DND-41 (cell line): ENCODE results near the gene TMEM256.

Source experiments
- ATAC-seq: fragments of 200-7000 bp; cut with Tn5 transposase; 3 replicates; pipeline ENCODE4 v1.9.1; 2021; ENCODE audit warnings: low read depth; ENCODE audit not compliant: insufficient read depth
- DNase-seq: peaks from one replicate; pipeline ENCODE4 v3.0.0-alpha.2; 2020
- H2AFZ ChIP-seq: 2 replicates; pipeline ENCODE4 v1.6.0; 2012; ENCODE audit warnings: low read depth, low read length
- H3K27ac ChIP-seq: 2 replicates; pipeline ENCODE4 v1.5.1; 2012; ENCODE audit warnings: low read length, inconsistent platforms
- H3K27me3 ChIP-seq: fragments of 200-600 bp; sonication (generic); 2 replicates; pipeline ENCODE4 v1.6.0; 2012; ENCODE audit warnings: low read length, mild to moderate bottlenecking, inconsistent platforms; ENCODE audit not compliant: insufficient read depth, poor library complexity
- H3K36me3 ChIP-seq: 2 replicates; pipeline ENCODE4 v1.5.1; 2012; ENCODE audit warnings: low read length, inconsistent platforms; ENCODE audit not compliant: insufficient read depth
- H3K4me1 ChIP-seq: 2 replicates; pipeline ENCODE4 v1.5.1; 2012; ENCODE audit warnings: mild to moderate bottlenecking, low read length; ENCODE audit not compliant: insufficient read depth
- H3K4me2 ChIP-seq: 2 replicates; pipeline ENCODE4 v1.6.0; 2012; ENCODE audit warnings: mild to moderate bottlenecking, moderate library complexity, low read length, inconsistent platforms; ENCODE audit not compliant: insufficient read depth
- H3K4me3 ChIP-seq, 2 experiments: fragments of 200-600 bp in 1 of 2; shearing (Covaris generic) in 1 of 2; 2 replicates each; pipeline ENCODE4 v1.5.1; 2012 to 2016; ENCODE audit warnings: inconsistent platforms in 2 of 2, low read length in 2 of 2, mild to moderate bottlenecking in 2 of 2, low read depth in 1 of 2, moderate library complexity in 1 of 2
- H3K79me2 ChIP-seq: 2 replicates; pipeline ENCODE4 v1.6.0; 2012; ENCODE audit warnings: low read length, inconsistent platforms; ENCODE audit not compliant: insufficient read depth
- H3K9ac ChIP-seq: 2 replicates; pipeline ENCODE4 v1.6.0; 2012; ENCODE audit warnings: low read depth, mild to moderate bottlenecking, inconsistent platforms, low read length, moderate library complexity
- H3K9me3 ChIP-seq: 2 replicates; pipeline ENCODE4 v1.5.1; 2012; ENCODE audit warnings: low read length, moderate library complexity, mild to moderate bottlenecking, inconsistent platforms; ENCODE audit not compliant: insufficient read depth, severe bottlenecking
- H4K20me1 ChIP-seq: 2 replicates; pipeline ENCODE4 v1.6.0; 2012; ENCODE audit warnings: low read length; ENCODE audit not compliant: insufficient read depth
- EZH2 ChIP-seq: IDR thresholded peaks from 3 replicates; pipeline ENCODE4 v1.6.1; 2012; ENCODE audit warnings: borderline replicate concordance, low read depth, mild to moderate bottlenecking, moderate library complexity, low read length, inconsistent platforms; ENCODE audit not compliant: severe bottlenecking
- TF ChIP-seq, protein P1 (sequence below): IDR thresholded peaks from 2 replicates; pipeline ENCODE4 v1.5.1; 2012; ENCODE audit warnings: borderline replicate concordance, low read length, moderate library complexity, mild to moderate bottlenecking; ENCODE audit not compliant: poor library complexity, severe bottlenecking; ENCODE audit errors: extremely low read depth

The TMEM256 gene

DNA sequence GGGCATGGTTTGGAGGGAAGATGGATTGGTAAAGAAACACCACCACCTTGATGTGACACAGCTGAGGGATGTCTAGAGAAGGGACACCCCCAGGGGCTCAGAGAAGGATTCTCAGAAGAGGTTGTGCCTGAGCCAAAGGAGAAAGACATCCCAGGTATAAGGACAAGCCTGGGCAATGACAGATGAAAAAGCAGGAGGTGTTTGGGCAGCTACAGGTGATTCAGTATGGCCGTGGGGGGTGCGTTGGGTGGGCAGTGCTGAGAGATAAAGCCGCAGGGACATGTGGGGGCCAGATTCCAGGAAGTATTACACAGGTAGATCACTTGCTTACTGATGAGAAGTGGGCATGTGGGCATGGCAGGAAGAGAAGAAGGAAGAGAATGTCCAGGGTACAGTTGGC lies 42.0 kb downstream of the TMEM256 start:
- no peak for DNase-seq
- no peak for ATAC-seq
- Histone ChIP-seq H3K4me3 (no peak overlapping the region), H3K9me3 (no peaks in the 10 kb centered on the region), H3K27ac (no peak overlapping the region), H3K4me2 (no peak overlapping the region), H3K79me2 (no peaks in the 10 kb centered on the region), H3K4me1 (no peaks in the 10 kb centered on the region), H3K36me3 (no peaks in the 10 kb centered on the region), H2AFZ (no peak overlapping the region), H3K27me3 (no peaks in the 10 kb centered on the region), H4K20me1 (no peaks in the 10 kb centered on the region), H3K9ac (no peak overlapping the region)
- TF ChIP-seq EZH2 = no peak
- TF ChIP-seq, protein P1, sequence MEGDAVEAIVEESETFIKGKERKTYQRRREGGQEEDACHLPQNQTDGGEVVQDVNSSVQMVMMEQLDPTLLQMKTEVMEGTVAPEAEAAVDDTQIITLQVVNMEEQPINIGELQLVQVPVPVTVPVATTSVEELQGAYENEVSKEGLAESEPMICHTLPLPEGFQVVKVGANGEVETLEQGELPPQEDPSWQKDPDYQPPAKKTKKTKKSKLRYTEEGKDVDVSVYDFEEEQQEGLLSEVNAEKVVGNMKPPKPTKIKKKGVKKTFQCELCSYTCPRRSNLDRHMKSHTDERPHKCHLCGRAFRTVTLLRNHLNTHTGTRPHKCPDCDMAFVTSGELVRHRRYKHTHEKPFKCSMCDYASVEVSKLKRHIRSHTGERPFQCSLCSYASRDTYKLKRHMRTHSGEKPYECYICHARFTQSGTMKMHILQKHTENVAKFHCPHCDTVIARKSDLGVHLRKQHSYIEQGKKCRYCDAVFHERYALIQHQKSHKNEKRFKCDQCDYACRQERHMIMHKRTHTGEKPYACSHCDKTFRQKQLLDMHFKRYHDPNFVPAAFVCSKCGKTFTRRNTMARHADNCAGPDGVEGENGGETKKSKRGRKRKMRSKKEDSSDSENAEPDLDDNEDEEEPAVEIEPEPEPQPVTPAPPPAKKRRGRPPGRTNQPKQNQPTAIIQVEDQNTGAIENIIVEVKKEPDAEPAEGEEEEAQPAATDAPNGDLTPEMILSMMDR = no peak

DNA sequence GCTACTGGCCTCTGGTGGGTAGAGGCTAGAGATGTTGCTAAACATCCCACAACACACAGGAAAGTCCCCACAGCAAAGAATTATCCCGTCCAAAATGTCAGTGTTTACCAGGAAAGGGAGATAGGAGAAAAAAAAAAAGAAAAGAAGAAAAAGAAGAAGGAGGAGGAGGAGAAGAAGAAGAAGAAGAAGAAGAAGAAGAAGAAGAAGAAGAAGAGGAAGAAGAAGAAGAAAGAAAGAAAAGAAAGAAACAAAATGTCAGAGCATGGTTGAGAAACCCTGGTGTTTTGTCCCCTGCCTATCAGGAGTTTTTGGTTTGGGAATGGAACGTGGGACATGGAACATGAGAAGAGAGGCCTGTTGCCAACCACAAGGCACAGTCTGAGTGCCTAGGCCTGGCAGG lies 46.5 kb downstream of the TMEM256 start:
- Histone ChIP-seq H3K9ac (no peak overlapping the region), H3K27me3 (no peaks in the 10 kb centered on the region), H3K4me3 (no peak overlapping the region), H4K20me1 (no peaks in the 10 kb centered on the region), H2AFZ (no peak overlapping the region), H3K79me2 (no peaks in the 10 kb centered on the region), H3K4me2 (no peak overlapping the region), H3K9me3 (no peaks in the 10 kb centered on the region), H3K36me3 (no peaks in the 10 kb centered on the region), H3K4me1 (peaks cover 7% of the 10 kb centered on the region), H3K27ac (no peak overlapping the region)
- TF ChIP-seq EZH2 = no peak
- TF ChIP-seq, protein P1 = no peak
- ATAC-seq (no peak), DNase-seq (no peak)

DNA sequence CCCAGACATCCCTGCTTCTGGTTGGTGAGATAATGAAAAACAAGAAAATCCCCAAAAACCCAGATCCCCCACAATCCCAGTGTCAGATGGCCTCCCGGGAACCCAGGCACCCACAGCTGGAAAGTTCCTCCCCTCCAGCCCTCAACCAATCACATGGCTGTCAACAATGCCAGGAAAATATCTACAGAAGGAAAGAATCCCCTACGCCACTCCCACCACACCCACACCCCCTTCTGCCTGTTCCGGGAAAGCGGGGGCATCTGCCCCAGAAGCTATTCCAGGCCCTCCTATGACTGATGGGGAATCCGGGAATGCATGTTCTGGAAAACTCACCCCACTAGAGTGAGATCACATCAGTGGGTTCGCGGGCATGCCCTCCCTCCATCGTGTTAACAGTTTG lies 47.1 kb downstream of the TMEM256 start:
- Histone ChIP-seq H3K4me1 (peaks cover 7% of the 10 kb centered on the region), H3K27ac (no peak overlapping the region), H2AFZ (no peak overlapping the region)

More for the DNA sequence above, 47.1 kb downstream of the TMEM256 start:
- H4K20me1 ChIP-seq = no peaks in the 10 kb centered on the region
- no peak overlapping the region for H3K9ac ChIP-seq
- H3K79me2 ChIP-seq = no peaks in the 10 kb centered on the region
- no peaks in the 10 kb centered on the region for H3K9me3 ChIP-seq
- DNase-seq (no peak), ATAC-seq (no peak)
- TF ChIP-seq, protein P1 = no peak
- no peaks in the 10 kb centered on the region; the same call in 1 of the 2 replicates for H3K36me3 ChIP-seq
- no peaks in the 10 kb centered on the region for H3K27me3 ChIP-seq
- no peak overlapping the region for H3K4me3 ChIP-seq
- no peak overlapping the region for H3K4me2 ChIP-seq
